Fibroblast of skin of left quadriceps (primary cell): Measurements from ENCODE around the gene CYP2S1.
A peak's percentile ranks its signal among the peaks of the same experiment; 100 is the strongest.
"Not testable (repeated sequence)": the region's sequence is repeated elsewhere in the genome, so short reads cannot be mapped to it uniquely, and the experiment has no call there.

Source experiments
- DNase-seq, 2 experiments: peaks; one replicate each; pipeline ENCODE4 v3.0.0-alpha.2; 2013; ENCODE audit warnings: low read depth in 2 of 2

Gene CYP2S1, protein sequence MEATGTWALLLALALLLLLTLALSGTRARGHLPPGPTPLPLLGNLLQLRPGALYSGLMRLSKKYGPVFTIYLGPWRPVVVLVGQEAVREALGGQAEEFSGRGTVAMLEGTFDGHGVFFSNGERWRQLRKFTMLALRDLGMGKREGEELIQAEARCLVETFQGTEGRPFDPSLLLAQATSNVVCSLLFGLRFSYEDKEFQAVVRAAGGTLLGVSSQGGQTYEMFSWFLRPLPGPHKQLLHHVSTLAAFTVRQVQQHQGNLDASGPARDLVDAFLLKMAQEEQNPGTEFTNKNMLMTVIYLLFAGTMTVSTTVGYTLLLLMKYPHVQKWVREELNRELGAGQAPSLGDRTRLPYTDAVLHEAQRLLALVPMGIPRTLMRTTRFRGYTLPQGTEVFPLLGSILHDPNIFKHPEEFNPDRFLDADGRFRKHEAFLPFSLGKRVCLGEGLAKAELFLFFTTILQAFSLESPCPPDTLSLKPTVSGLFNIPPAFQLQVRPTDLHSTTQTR

DNA sequence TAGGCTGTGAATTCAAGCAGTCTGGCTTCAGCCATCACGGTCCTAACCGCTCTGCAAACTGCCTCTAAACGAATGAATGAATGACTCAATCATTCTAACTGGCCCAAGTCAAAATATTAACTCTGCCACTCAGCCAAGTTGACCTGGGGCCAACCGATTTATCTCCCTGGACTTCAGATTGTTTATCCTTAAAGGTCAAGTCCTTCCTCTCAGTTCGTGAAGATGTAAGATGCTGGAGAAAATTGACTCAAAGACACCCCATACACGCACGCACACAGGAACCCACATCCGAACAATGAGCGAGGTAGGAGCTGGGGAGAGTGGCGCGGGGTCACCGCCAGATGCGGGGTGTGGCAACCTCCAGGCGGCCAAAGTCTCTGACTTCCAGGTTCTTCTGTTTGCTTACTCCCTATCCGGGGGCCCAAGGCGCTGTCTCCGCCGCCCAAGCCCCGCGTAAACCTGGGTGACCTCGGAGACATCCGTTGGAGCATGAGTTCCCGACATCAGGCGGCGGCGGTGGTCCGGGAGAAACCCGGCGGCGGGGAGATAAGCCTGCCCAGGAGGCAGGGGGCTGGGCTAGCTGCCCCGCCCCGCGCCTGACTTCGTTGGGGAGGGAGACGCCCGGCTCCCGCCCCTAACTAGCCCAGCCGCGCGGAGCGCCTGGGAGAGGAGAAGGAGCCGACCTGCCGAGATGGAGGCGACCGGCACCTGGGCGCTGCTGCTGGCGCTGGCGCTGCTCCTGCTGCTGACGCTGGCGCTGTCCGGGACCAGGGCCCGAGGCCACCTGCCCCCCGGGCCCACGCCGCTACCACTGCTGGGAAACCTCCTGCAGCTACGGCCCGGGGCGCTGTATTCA lies at the start of gene CYP2S1:
Gene CYP2S1 (plus strand): TSS at position 646 of the 856 bp plus-strand sequence. CDS start 46 bp downstream, at position 692.
- DNase-seq: no peak

DNA sequence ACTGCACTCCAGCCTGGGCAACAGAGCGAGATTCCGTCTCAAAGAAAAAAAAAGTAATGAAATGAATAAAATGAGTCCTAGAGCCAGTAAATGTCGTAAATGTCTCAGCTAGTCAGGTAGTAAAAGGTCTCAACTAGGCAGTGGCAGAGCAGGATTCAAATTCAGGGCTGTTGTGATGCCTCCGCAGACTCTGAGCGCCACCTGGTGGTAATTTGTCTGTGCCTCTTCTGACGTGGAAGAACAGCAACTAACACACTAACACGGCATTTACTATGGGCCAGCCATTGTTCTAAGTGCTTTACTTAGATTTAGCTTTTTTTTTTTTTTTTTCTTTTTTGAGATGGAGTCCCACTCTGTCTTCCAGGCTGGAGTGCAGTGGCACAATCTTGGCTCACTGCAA lies 48.6 kb upstream of the CYP2S1 start:
- DNase-seq: peak; percentile 41 to 44

DNA sequence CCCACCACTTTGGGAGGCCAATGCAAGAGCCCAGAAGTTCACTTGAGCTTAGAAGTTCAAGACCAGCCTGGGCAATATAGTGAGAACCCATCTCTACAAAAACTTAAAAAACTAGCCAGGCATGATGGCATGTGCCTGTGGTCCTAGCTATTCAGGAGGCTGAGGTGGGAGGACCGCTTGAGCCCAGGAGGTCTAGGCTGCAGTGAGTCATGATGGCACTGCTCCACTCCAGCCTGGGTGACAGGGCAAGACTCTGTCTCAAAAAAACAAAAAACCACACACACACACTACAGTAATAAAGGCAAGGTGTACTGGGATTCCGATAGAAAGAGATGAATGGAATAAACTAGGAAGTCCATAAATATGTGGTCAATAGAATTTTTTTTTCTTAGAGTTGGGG lies 43.2 kb upstream of the CYP2S1 start:
- DNase-seq: no peak

DNA sequence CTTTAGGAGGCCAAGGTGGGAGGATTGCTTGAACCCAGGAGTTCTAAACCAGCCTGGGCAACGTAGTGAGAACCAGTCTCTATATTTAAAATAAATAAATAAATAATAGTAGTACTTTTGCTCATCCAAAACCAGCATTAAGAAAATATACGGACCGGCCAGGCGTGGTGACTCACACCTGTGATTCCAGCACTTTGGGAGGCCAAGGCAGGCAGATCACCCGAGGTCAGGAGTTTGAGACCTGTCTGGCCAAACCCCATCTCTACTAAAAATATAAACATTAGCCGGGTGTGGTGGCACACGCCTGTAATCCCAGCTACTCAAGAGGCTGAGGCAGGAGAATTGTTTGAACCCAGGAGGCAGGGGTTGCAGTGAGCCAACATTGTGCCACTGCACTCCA lies 42.0 kb upstream of the CYP2S1 start:
- not testable (repeated sequence) for DNase-seq

DNA sequence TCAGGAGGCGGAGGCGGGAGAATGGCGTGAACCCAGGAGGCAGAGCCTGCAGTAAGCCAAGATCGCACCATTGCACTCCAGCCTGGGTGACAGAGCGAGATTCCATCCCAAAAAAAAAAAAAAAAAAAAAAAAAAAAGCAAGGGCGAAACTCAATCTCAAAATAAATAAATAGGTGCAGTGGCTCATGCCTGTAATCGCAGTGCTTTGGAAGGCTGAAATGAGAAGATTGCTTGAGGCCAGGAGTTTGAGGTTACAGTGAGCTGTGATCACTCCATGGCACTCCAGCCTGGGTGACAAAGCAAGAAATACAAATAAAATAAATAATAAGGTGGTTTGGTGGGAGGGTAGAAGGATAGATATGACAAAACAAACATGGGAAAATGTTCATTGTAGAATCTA lies 39.0 kb upstream of the CYP2S1 start:
- no peak for DNase-seq

DNA sequence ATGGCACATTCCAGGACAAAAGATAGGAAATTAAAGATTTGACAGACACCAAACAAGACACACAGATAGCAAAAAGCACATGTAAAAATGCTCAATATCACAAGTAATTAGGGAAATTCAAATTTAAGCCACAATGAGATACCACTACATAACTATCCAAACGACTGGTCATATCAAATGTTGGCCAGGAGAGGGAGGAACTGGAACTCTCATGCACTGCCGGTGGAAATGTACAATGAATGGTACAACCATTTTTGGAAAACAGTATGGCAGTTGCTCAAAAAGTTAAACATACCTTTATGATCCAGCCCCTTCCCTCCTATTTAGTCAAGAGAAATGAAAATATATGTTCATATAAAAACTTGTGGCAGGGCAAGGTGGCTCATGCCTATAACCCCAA lies 36.8 kb upstream of the CYP2S1 start:
- DNase-seq: no peak

DNA sequence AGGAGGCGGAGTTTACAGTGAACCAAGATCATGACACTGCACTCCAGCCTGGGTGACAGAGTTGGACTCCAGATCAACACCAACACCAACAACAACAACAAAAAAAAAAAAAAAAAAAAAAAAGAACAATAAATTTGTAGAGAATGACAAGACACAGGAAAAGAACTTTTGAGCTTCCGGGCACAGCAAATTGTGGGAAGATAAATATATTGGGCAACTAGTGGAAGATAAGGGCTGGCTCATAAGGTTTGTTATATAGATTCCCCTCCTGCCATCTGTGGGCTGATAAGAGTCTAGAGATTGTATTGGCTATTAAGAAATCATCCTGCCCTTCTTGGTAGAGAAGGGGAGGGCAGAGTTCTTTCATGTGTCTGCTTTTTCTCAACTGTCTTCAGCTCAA lies 33.1 kb upstream of the CYP2S1 start:
- no peak for DNase-seq

DNA sequence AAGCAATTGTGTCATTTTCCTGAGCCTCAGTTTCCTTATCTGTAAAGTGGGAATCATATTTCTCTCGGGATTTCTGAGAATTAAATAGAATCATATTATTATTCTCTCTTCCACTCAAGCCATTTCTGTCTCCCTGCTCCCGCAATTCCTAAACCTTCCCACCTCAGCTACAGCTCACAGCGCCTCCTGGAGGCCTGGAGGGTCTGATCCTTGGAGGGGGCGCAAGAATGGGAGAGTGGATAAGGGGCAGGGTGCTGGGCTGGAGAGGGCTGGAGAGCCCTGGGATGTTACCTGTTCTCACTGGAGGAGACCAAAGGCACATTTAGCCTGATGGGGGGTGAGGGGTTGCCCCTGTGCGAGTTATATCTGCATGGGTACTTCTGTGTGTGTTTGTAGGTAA lies 31.1 kb upstream of the CYP2S1 start:
- DNase-seq: no peak

DNA sequence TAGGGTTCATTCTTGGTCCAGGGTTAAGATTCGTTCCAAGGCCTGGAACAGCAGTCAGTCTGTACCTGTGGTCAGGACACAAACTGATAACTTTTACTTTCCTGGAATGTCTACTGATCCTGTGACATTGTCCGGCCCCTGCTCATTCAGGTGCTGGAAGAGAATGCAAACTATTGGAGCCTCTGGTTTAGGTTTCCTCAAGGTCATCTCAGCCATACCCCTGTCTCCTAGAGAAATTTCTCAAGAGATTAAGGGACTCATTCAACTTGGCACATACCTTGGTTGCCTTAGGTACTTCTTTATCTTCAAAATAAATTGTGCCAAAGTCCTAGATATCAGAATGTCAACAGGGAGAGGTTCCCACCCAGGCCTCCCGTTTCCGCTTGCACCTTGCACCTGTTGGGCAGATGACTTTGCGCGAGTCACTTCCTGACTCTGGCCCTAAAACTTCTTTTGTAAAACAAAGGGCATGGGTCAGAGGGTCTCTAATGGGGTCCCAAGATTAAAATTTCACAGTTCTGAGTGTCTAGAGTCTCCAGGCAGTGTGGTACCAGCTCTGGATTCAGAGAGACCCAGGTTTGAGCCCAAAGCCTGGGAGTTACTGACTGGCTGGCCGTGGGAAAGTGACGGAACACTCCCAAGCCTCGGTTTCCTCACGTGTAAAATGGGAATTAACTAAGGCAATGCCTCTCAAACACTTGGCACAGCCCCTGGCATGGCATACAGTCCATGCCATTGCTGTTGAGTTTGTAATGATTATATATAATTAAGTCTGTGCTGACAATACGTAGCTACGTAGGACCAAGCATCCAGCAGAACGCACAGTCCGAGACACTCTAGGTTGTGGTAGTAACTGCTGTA lies 25.8 kb upstream of the CYP2S1 start:
- DNase-seq: no peak

DNA sequence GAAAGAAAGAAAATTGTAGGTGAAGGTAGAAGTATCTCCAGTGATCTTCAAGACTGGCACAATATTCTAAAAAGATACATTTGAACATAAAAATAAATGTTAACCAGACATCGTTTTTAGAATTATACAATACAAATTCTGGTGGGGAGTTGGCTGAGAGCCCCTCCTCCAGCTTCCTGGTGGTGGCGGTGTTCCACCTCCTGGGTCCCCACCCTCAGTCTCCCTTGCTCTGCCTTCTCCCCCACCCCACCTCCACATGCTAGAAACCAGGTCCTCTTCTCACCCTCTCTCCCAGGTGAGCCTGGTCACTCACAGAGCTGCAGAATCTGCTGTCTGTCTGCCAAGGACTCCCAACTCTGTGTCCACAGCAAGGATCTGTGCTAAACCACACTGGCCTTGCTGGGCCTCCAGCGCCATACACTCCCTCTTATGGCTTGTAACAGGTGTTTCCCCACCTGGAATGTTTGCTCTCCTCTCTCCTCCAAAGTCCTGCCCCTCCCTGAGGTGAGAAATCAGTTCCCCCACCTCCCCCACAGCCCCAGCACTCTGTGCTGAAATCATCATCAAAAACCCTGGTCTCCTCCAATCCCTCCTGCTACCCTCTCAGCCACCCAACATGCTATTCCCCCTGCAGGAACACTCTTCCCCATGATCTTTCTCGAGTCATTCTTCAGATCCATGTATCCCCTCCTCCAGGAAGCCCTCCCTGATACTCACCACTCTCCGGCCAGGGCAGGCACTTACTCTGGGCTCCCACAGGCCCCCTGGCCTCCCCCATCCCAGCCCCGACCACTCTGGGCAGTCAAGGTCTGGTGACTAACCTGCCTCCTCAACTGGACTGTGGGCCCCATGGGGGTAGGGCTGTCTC lies 20.5 kb upstream of the CYP2S1 start:
- no peak for DNase-seq

DNA sequence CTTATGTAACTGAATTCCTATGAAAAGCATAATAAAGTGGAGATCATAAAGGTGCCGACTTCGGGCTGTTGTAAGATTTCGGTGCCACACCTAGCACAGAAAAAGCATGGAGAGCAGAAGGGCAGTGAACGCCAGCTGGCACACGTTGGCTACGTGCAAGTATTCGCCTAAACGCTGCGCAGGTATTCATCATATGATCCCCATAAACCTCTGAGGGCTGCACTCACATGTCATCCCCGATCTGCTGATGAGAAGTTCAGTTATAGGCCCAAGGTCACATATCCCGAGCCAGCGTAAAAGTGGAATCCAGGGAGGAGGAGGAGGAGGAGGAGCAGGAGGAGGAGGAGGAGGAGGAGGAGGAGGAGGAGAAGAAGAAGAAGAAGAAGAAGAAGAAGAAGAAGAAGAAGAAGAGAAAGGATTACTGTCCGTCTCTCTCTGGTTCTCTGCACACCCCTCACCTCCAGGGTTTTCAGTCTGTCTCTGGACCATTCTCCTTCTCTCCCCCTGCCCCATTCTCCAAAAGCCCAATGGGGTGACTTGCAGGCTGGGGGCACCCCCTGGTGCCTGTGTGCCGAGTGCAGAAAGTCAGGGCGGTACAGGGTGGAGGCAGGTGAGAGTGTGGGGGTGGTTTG lies 18.6 kb upstream of the CYP2S1 start:
- no peak for DNase-seq

DNA sequence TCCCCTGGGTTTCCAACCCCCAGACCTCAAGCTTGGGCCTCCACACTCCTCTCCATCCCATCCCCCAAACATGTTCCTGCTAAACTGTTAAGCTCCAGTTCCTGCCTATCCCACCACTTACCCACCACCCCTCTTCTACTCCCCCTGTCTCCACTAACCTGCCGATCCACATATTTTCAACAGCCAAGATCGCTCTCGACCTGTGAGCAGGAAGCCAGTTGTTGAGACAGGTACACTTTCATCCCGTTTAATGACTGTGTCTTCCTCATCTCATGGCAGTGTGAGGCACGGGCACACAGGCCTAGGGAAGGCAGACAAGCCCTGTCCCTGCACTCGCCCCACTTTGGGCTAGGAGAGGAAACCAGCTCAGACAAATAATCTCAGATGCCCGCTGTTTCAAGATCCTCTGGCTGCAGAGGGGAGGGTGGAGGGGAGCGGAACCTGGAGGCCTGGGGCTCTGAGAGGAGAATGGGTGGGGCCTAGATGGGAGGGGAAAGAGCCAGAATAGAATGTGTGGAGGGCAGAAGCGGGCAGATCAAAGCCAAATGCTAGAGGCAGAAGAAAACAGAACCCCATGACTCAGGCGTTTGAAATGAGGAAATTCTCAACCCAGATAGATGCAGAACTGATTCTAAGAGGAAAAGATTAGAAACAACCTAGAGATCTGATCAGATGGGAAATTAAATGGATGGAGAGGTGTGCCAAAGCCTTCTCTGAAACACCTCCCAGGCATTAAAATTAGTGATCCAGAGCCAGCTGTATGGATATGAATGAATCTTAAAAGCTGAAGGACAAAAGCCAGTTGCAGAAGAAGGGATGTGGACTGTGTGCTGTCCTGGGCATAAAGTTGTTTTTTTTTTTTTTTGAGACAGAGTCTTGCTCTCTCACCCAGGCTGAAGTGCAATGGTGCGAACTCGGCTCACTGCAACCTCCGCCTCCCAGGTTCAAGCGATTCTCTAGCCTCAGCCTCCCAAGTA lies 16.9 kb upstream of the CYP2S1 start:
- peak; percentile 51 to 55 for DNase-seq

DNA sequence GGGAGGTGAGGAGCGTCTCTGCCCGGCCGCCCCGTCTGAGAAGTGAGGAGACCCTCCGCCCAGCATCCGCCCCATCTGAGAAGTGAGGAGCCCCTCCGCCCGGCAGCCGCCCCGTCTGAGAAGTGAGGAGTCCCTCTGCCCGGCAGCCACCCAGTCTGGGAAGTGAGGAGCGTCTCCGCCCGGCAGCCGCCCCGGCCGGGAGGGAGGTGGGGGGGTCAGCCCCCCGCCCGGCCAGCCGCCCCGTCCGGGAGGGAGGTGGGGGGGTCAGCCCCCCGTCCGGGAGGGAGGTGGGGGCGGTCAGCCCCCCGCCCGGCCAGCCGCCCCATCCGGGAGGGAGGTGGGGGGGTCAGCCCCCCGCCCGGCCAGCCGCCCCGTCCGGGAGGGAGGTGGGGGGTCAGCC lies 12.8 kb upstream of the CYP2S1 start:
- not testable (repeated sequence) for DNase-seq

DNA sequence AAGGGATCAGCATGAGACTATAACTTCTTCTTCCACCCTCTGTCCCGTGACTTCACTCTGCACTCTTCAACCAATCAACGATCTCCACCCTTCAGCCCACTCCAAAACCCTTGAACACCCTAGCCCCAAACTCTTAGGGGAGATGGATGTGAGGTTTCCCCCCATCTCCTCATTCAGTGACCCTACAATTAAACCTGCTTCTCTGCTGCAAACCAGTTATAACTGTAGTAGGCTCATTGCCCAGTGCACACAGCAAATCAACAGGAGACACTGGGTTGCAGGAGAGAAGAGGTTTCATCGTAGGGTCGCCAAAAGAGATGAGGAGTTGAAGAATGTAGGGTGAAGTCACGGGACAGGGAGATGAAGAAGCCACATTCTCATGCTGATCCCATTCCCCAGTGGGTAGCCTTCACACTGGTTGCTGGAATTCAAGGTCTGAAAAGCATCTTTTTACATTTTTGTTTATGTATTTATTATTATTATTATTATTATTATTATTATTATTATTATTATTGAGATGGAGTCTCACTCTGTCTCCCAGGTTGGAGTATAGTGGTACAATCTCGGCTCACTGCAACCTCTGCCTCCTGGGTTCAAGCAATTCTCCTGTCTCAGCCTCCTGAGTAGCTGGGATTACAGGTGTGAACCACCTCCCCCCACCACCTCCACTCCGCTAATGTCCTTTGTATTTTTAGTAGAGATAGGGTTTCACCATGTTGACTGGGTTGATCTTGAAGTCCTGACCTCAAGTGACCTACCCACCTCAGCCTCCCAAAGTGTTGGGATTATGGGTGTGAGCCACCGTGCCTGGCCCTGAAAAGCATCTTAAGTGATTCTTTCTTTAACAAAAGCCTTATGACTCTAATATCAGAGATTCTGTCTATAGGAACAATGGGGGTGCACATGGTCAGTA lies 5.8 kb upstream of the CYP2S1 start:
- no peak for DNase-seq

DNA sequence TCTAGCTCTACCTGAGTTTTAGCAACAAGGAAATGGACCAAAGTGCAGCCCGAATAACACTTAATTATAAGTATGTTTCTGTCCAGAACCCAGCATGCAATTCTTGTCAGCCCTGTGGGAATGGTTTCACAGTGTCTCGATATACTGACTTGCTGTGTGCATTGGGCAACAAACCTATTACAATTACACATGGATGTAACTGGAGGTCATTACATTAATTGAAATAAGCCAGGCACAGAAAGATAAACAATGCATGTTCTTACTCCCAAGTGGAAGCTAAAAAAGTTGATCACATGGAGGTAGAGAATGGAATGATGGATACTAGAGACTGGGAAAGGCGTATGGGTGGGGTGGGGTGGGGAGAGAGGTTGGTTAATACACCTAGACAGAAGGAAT lies 5.1 kb upstream of the CYP2S1 start:
- DNase-seq: no peak

DNA sequence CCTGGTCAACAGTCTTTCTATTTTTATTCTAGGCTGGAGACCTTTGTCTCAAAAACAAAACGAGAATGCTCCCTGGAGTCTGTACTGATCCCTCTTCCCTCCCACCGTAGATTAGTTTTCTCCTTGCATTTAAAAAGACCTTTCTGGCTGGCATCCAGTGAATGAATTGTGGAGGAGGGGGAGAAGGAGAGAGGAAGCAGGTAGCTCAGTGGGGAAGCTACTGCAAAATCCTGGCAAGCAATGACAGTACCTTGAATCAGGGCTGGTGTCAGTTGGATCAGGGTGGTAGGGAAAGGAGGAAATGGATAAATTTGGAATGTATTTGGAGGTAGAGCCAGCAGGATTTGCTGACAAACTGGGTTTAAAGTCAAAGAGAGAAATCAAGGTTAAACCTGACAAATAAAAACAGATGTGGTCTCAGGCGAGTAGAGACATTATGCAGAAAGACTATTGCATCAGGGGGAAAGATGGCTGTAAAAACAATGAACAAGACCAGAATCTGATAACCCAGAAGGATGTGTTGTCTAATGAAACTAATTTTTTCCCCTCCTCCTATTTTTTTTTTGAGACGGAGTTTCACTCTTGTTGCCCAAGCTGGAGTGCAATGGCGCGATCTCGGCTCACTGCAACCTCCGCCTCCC lies 3.5 kb upstream of the CYP2S1 start:
- no peak for DNase-seq

DNA sequence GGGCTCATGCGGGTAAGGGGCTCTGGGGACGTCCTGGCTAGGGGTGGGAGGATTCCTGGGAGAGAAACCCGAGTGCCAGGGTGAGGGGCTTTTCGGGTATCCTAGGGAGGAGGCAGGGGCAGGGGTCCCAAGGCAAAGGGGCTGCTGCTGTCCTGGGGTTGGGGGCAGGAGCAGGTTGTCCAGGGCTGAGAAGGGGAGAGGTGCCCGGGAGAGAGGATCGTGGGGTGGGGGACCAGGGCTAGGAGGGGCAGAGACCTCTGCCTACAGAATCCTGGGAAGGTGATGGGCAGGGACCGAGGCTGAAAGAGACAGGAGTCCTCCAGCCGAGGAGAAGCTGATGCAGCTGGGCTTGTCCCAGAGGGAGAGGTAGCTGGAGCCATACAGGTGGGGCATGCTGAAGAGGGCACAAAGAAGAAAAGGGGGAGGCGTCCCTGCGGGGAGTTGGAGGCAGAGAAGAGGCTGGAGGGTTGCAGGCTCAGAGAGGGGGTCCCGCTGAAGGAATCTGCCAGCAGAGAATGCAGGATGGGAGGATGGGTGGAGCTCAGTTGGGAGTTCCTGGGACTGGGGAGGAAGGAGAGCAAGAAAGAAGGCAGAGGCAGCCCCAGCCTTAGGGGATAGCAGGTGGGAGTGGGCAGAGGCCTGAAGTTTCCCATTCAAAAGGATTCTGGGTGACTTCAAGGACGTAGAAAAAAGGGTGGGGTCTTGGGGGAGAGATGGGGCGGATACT lies 574 bp downstream of the CYP2S1 start:
- DNase-seq: no peak
